GM12878 (cell line): ENCODE results near the gene CHCHD6. TPM values are rescaled to one million over a fixed set of nuclear protein-coding genes. Genes with fewer than 3 reads are reported as not detected.

Experiments used
- ATAC-seq: fragments of 200-7000 bp; cut with Tn5 transposase; 3 replicates; pipeline ENCODE4 v1.9.1; 2020; ENCODE audit warnings: mild to moderate bottlenecking, moderate library complexity
- BruUV-seq: library from RNA; stranded (reverse); fragments of 400-500 nt; replicated peaks from 2 replicates; lab custom pipeline; 2021; lab: Mats Ljungman, UMichigan
- CTCF ChIA-PET: fragments of 300-600 bp; sonication (Branson Sonifier 250); formaldehyde crosslinking; extraction: SDS; loops from one replicate; lab custom pipeline; 2021; ENCODE audit warnings: inconsistent platforms; lab: Yijun Ruan, JAX
- POLR2A ChIA-PET: fragments of 350-600 bp; formaldehyde crosslinking; extraction: SDS; loops from one replicate; lab custom pipeline; 2021; ENCODE audit warnings: inconsistent platforms; lab: Charles Lee
- RAD21 ChIA-PET: fragments of 300-600 bp; sonication (Branson Sonifier 250); formaldehyde crosslinking; loops from one replicate; lab custom pipeline; 2023; ENCODE audit warnings: antibody characterized with exemption; ENCODE audit not compliant: unreplicated experiment; lab: Charles Lee
- SMC1A ChIA-PET: fragments of 300-600 bp; sonication (Branson Sonifier 250); formaldehyde crosslinking; loops from one replicate; lab custom pipeline; 2023; ENCODE audit not compliant: unreplicated experiment, uncharacterized antibody; lab: Charles Lee
- DNase-seq: peaks from one replicate; pipeline ENCODE4 v3.0.0-alpha.2; 2011; ENCODE audit warnings: low read depth, low spot score
- FAIRE-seq: peaks from 3 replicates; lab custom pipeline; 2011; peaks lifted over from hg19 to GRCh38; lab: Jason Lieb, UNC
- H2AFZ ChIP-seq: 2 replicates; pipeline ENCODE4 v1.6.0; 2011; ENCODE audit warnings: low read depth, low read length, control low read depth; ENCODE audit not compliant: control insufficient read depth
- H3K27ac ChIP-seq: 2 replicates; pipeline ENCODE4 v1.5.1; 2011; ENCODE audit warnings: control low read depth; ENCODE audit not compliant: control insufficient read depth, insufficient read depth
- H3K27me3 ChIP-seq, 2 experiments: replicated peaks in 1 of 2; 2 replicates each; pipeline versions ENCODE4 v1.6.0 to v1.6.1; 2011; ENCODE audit warnings: low read length in 1 of 2; ENCODE audit not compliant: control insufficient read depth in 2 of 2, insufficient read depth in 2 of 2
- H3K36me3 ChIP-seq, 2 experiments: 2 replicates each; pipeline ENCODE4 v1.5.1; 2011; ENCODE audit warnings: low read length in 1 of 2; ENCODE audit not compliant: control insufficient read depth in 2 of 2, insufficient read depth in 2 of 2
- H3K4me1 ChIP-seq: 2 replicates; pipeline ENCODE4 v1.6.1; 2011; ENCODE audit warnings: mild to moderate bottlenecking, low read length, moderate library complexity, mixed read lengths; ENCODE audit not compliant: control insufficient read depth, insufficient read depth
- H3K4me2 ChIP-seq: 2 replicates; pipeline ENCODE4 v1.6.0; 2011; ENCODE audit warnings: control low read depth; ENCODE audit not compliant: control insufficient read depth, insufficient read depth
- H3K4me3 ChIP-seq: fragments of 200-600 bp; sonication (generic); 2 replicates; pipeline ENCODE4 v1.5.1; 2016
- H3K79me2 ChIP-seq: 2 replicates; pipeline ENCODE4 v1.6.0; 2011; ENCODE audit warnings: low read length; ENCODE audit not compliant: control insufficient read depth, insufficient read depth
- H3K9ac ChIP-seq: 2 replicates; pipeline ENCODE4 v1.8.0; 2011; ENCODE audit warnings: low read length, control low read depth, mixed read lengths; ENCODE audit not compliant: control insufficient read depth, insufficient read depth
- H3K9me3 ChIP-seq: replicated peaks from 3 replicates; pipeline ENCODE4 v1.5.1; 2011; ENCODE audit warnings: mild to moderate bottlenecking, low read length; ENCODE audit not compliant: control insufficient read depth, insufficient read depth
- H4K20me1 ChIP-seq: 2 replicates; pipeline ENCODE4 v1.6.0; 2011; ENCODE audit not compliant: control insufficient read depth, insufficient read depth
- HDAC2 ChIP-seq: fragments of 200-600 bp; sonication (generic); IDR thresholded peaks from 2 replicates; pipeline ENCODE4 v1.6.1; 2017
- MYB ChIP-seq: fragments of 150-350 bp; IDR thresholded peaks from 2 replicates; pipeline ENCODE4 v1.6.1; 2014; ENCODE audit warnings: mild to moderate bottlenecking, low read depth, low read length, borderline replicate concordance
- POLR2AphosphoS5 ChIP-seq: IDR thresholded peaks from 2 replicates; pipeline ENCODE4 v1.6.1; 2011; ENCODE audit warnings: mild to moderate bottlenecking, low read length, inconsistent platforms
- STAT1 ChIP-seq: fragments of 450-650 bp; conservative IDR thresholded peaks from 2 replicates; pipeline ENCODE4 v1.6.1; 2014; ENCODE audit warnings: antibody characterized with exemption, mild to moderate bottlenecking
- TCF7 ChIP-seq: IDR thresholded peaks from 2 replicates; pipeline ENCODE4 v1.6.1; 2014; ENCODE audit warnings: antibody characterized with exemption, borderline replicate concordance
- WGBS: methylation state at CpG from one replicate; pipeline ENCODE4 v1.1.6; 2016; ENCODE audit warnings: low lambda C conversion rate; ENCODE audit not compliant: insufficient replicate concordance, insufficient coverage; ENCODE audit errors: missing lambda C conversion rate; 5-methylcytosine and 5-hydroxymethylcytosine counted together
- in situ Hi-C: fragments of 300-500 bp; cut with MboI; formaldehyde crosslinking; loops from 9 replicates; pipeline ENCODE4 v1.14.3; 2018; ENCODE audit warnings: mixed read lengths
- intact Hi-C: fragments of 100-400 bp; cut with micrococcal nuclease; formaldehyde crosslinking; loops from one replicate; pipeline ENCODE4 v1.14.2; 2022; ENCODE audit not compliant: unreplicated experiment
- polyA plus RNA-seq, 11 experiments: library from polyadenylated mRNA; depleted of rRNA in 4 of 11; unstranded in 6 of 11; stranded (reverse) in 5 of 11; fragments of >200 nt; fragmentation: Nextera tagmentation in 4 of 11; fragmentation: Illumina TruSeq in 1 of 11; extraction: Ambion mirVana in 4 of 11; extraction: Trizol in 1 of 11; gene quantifications; 1 replicate in 1 of 11; 2 replicates in 10 of 11; pipeline versions ENCODE4 v1.2.1 to v1.2.3, GENCODE V29; 2011 to 2016; ENCODE audit warnings: inconsistent platforms in 2 of 11, missing spikeins in 2 of 11, low read depth in 1 of 11
- total RNA-seq, 4 experiments: library from RNA; depleted of rRNA in 3 of 4; stranded (reverse); fragments of >200 nt in 3 of 4; fragmentation: Illumina TruSeq in 1 of 4; extraction: Trizol in 1 of 4; gene quantifications; 2 replicates each; pipeline versions ENCODE4 v1.2.1 to v1.2.3, GENCODE V29; 2013 to 2021

Gene CHCHD6
- total and polyA plus RNA-seq, 10 of the 15 experiments (the other 5 are each of a cell fraction or from before 2014, with no cell fraction given) = 2.7 to 16.7 (median 12.3) TPM

DNA sequence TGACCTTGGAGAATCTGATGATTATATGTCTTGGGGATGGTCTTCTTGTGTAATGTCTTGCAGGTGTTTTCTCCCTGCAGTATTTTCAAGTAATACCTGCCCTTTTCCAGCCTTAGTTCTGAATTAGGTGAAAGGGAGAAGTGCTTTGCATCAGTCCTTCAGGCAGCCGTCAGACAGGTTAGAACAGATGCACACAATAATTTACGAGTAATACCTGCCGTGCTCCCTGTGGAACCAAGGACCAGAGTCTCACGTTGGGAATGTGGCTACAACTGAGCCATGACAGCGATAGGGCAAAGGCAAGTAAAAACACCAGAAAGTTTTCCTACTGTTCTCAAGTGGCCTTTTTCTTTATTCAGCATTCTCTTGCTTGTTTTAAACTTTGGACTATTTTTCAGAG lies 69.1 kb downstream of the CHCHD6 start:
- Histone ChIP-seq H3K9ac (no peak overlapping the region), H3K79me2 (no peaks in the 10 kb centered on the region), H3K4me1 (no peaks in the 10 kb centered on the region), H4K20me1 (no peaks in the 10 kb centered on the region), H3K27ac (no peak overlapping the region)
- RAD21 ChIA-PET = no interaction called here
- TF ChIP-seq HDAC2 (no peak), MYB (no peak), STAT1 (no peak), POLR2AphosphoS5 (no peak)
- TF ChIP-seq, all 136 proteins: peak for 0
- Histone ChIP-seq H3K4me2 (no peak overlapping the region), H3K9me3 (no peaks in the 10 kb centered on the region; the same call in 2 of the 3 replicates), H3K4me3 (no peak overlapping the region), H2AFZ (no peak overlapping the region), H3K36me3 (no peaks in the 10 kb centered on the region), H3K27me3 (no peaks in the 10 kb centered on the region)
- WGBS = 69% methylated on average over 5 of the region's 5 CpGs
- no TSS peak for BruUV-seq
- SMC1A ChIA-PET = no interaction called here
- no peak for ATAC-seq
- in situ Hi-C loops = no loop called here
- no peak for FAIRE-seq
- CTCF ChIA-PET = interaction anchor here (0.7 to 0.9 kb wide), 2 partner anchors 20 to 103 kb away, joined by 3 read pairs; no protein-coding TSS in a partner anchor
- POLR2A ChIA-PET = interaction anchor here (0.6 kb wide), 2 partner anchors 22 to 810 kb away, joined by 4 to 5 read pairs; no protein-coding TSS in a partner anchor
- no peak for DNase-seq
- intact Hi-C loops = no loop called here

GRCh38 chr3:126773783-126774182 lies 69.7 kb downstream of the CHCHD6 start:
- no peak overlapping the region for H2AFZ ChIP-seq
- no peak for TF ChIP-seq TCF7
- H3K36me3 ChIP-seq = no peaks in the 10 kb centered on the region
- CTCF ChIA-PET = interaction anchor here (0.7 kb wide), 1 partner anchor 102 kb away, joined by 3 read pairs; no protein-coding TSS in a partner anchor
- intact Hi-C loops = no loop called here
- 0% methylated on average over 1 of the region's 1 CpG for WGBS
- H3K9me3 ChIP-seq = no peaks in the 10 kb centered on the region; the same call in 2 of the 3 replicates
- no peak overlapping the region for H3K4me2 ChIP-seq
- no peaks in the 10 kb centered on the region for H3K79me2 ChIP-seq
- no peaks in the 10 kb centered on the region for H4K20me1 ChIP-seq
- RAD21 ChIA-PET = no interaction called here
- no peak for FAIRE-seq
- no TSS peak for BruUV-seq
- in situ Hi-C loops = no loop called here
- no peak for ATAC-seq
- no peaks in the 10 kb centered on the region for H3K4me1 ChIP-seq
- no peaks in the 10 kb centered on the region for H3K27me3 ChIP-seq
- no peak overlapping the region for H3K9ac ChIP-seq
- no peak overlapping the region for H3K4me3 ChIP-seq
- no peak overlapping the region for H3K27ac ChIP-seq
- DNase-seq = no peak
- SMC1A ChIA-PET = no interaction called here
- POLR2A ChIA-PET = no interaction called here
